HG02642 (cell line): ENCODE data around the gene ANKRD31.
"Not testable (repeated sequence)": the region's sequence is repeated elsewhere in the genome, so short reads cannot be mapped to it uniquely, and the experiment has no call there.

Experiments used
- ATAC-seq: cut with Tn5 transposase; IDR thresholded peaks from one replicate; pipeline ENCODE4 v1.9.1; 2021; ENCODE audit warnings: mild to moderate bottlenecking; ENCODE audit not compliant: unreplicated experiment, poor library complexity

The ANKRD31 gene, protein sequence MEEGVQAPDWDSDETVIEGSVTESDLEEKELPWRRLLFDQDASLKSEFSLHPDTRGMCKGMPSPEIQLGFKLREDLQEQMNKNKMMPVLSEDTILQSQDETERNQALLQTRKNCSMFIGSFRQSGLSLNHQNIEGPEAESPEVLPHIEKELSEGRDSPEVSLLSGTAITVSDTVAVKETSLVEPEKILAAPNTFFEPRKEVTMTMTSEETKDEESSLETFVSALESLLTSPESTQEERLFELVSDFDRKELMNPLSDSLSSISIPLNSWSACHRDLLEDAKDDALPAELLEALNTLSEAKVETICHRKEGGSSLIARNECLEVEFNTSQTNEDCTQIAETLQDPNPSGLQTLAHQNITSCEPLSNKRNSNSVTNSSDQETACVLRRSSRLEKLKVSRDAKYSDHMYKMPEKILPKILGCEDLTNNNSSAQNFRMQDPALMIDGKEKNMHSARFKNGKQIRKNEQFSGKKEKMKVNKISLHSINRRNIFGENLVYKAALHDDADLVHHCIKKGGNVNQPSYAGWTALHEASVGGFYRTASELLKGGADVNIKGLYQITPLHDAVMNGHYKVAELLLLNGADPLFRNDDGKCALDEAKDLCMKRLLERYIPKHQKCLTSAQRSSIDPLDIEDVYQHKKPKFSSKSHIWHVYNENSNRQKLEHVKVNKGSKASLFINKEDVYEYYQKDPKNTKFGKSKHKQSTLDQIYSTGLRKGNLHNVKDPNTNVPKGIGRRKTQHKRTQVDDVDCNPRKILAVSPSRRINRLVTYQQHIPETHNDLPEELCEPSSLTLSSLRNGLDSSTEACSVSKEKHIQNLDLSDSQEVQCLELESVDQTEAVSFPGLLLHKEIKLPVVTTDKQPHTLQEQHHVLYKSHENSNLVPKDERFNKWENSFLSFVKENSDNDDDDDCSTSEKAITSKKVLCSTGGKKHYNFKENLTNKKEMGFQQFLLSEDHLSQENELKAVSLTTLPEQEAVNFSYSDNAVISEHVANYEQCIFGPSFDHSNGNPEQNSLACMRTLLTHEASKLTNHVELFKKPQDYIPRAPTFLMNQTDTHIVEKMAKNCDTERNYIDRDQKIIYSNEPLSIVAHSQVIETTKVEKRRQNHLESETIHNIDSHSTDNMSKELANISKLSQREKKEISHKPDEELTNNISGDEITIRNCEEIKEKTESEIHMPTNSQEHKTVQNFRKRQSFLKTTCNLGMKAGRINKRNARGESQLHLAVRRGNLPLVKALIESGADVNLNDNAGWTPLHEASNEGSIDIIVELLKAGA (N-terminal part only)

DNA sequence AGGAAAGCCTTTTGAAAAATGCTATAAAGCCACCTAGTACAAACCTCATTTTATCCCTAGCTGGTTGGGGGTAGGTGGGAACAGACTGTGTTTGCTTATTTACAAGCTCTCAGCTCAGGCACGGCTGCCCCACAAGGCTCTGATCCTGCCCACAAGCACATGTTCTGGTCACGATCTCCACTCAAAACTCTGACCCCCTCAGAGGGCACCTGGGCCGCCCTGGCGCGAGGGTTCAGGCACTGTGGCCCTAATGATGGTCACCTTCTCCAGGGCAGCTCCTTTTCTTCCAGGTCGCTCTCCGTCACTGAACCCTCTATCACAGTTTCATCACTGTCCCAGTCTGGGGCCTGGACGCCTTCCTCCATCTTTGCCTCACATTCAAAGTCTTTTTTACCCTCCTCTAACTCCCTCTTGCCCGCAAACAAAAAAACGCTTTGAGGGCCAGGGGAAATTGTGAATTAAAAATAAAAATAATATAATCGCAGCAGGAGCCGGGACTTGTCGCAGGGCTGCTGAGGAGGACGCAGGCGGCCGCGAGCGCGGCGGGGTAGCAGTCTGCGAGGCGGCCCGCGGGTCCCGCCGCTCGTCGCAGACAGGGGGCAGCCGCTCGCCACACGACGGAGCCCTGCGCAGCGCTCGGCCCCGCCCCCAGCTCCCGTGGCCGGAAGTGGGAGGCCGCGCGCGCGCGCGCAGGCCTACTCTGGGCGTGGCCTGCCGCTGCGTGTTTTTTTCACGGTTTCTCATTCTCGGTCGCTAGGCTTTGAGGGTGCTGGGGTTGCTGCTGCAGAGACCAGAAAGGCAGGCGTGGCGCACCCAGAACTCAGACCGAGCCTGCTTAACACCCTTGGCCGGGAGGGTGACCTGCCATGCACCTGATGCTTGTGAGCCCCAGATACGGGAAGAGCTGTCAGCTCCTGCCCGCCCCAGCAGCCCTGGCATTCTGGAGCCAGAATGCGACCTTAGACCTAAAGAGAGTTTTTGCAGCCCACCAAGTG lies at the start of gene ANKRD31:
ANKRD31 (minus strand) TSS at position 557 of the 995 bp plus-strand sequence; CDS start at position 365, 192 bp downstream.
- ATAC-seq = peak; percentile 99

DNA sequence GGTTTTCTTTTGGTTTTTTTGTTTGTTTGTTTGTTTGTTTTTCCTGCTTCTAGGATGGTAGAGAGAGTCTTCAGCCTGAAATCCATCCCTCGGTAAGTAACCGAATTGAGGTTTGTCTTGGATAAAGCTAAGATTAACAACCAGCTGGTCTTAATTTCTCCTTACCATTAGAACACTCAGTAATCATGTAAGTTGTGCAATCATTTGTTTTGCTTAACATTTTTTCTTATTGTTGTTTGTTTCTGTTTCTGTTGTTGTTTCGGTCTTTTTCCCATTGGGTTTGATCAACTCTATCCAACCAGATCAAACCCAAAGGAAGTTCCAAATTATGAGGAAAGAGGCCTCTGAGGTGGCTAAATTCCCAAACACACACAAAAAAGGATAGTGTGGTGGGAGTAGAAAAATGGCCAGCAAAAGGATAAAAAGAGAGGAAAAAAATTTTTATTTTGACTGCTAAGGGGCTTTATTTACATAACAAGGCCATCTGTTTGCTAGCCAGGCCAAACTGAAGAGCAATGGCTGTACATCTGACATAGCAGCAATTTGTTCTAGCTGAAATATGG lies 49.6 kb upstream of the ANKRD31 start:
- ATAC-seq = no peak

DNA sequence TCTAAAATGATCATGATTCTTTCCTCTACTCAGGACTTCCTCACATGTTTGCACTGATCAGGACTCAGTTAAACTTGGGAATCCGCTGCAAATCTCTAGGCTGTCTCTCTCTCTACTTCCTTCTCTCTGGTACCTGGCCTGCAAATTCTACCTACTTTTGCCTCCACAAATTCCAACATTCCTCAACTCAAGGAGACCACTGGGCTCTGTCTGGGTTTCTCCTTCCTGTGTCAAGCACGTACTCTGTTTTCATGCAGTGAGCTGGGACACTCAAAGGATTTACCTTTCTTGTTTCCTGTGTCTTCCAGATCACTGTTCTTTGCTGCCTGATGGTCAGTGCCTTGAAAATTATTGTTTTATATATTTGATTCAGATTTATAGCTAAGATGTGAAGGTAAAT lies 45.9 kb upstream of the ANKRD31 start:
- ATAC-seq = no peak

DNA sequence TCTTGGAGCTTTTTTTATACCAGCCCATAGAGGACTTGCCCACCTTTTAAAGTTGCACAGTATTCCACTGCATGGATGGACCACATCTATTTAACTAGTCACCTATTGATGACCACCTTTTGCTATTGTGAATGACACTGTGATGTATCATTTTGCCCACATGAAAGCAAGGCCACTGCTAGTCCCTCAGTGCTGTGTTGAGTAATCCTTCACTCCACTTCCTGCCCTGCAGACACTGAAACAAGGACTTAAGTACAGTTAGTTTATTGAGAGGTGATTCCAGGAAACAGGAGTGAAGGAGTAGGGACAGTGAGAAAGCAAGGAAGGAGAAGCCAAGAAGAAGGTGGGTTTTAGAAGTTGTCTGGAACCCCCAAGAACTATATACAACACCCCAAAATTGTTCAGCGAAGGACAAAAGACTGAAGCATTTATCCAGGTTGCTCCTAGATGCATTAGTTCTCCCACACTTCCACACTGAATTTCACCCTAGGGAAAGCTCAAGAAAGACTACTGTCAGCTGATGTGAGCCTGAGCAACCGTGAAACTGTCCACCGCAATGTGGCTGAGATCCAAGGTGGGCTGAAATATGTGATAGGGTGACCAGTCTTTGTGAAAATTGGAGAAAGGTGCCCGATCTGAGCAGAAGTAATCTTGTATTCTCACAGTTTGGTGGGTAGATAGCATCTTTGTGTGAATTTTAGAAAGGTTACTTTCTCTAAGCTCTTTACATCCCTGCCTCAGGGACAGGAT lies 45.2 kb upstream of the ANKRD31 start:
- no peak for ATAC-seq

DNA sequence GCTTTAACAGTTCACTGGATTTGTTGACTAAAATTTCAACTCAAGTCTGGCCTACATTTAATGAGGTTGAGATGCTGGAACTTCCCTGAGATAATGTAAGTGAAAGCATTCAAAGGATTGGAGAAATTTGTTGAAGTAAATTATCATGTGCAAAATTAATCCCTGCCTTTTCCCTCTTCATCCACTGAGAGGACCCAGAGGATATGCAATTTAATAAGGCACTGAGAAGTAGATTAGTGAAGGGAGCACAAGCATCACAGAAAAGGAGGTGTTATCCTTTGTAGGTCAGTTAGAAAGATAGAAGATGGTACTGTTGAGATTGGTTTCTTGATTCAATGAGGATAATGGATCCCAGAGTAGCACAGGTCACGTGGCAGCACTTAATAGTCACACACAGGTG lies 42.6 kb upstream of the ANKRD31 start:
- ATAC-seq = no peak

DNA sequence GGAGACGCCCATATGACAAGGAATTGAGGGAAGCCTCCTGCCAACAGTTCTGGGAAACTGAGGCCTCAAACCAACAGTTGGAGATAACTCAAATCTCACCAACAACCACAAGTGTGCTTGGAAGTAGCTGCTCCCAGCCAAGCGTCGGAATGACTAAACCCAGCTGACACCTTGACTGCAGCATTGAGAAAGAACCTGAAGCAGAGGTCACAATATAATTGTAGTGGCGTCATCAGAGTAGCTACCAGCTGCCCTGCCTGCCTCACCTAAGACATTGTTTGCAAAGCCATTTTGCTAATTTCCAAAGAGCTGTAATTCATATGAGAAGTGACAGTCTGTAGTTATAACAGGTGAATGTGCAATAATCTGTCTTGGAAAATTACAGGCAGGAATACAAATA lies 40.8 kb upstream of the ANKRD31 start:
- ATAC-seq = no peak

DNA sequence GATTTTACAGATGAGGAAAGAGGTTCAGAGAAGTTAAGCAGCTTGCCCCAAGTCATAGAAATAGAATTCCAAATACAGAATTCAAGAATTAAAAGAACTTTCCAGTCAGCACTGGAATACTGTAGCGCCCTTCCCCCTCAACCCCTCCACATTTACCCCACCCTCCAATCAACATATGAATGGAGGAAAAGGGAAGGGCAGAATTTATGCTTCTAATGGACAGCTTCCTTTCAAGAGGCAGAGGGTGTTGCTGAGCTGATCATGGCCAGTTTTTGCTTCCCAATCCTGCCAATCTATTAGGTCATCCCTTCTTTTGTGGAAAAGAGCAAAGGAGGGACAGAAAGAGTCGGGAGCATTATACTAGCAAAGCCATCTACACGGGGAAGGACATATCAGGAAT lies 39.1 kb upstream of the ANKRD31 start:
- no peak for ATAC-seq

DNA sequence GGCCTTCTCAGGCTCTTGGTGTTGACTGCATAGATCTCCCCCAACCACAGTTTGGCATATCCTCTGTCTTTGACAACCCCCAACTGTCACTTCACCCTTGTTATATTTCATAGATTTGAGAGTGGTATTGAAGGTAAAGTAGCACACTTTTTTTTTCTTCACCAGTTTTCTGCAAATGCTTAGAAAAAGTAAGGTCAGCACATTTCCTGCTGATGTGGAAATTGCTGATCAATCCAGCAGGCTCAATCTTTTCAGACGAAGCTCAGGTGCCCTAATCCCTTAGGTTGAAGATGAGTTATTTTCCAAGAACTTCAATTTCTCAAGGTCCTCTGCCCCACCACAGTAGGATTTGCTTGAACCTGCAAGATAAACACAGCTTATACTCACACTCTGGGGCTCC lies 38.5 kb upstream of the ANKRD31 start:
- no peak for ATAC-seq

DNA sequence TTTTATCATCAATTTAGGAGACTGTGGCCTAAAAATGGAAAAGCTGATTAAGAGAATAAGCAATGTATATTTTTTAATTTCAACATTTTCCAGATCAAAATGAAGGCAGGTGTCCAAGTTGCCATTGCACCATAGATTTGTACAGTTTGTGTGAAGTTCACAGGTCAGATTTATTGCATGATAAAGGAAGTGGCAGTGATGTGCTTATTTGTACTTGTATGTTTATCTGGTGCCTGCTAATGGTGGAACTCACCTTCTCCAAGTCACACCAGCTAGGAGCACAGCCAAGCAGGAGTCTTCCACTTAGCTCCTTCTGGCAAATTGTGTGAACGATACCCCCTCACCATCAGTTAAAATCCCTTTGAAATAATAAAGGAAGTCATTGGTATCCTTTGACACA lies 37.8 kb upstream of the ANKRD31 start:
- no peak for ATAC-seq

DNA sequence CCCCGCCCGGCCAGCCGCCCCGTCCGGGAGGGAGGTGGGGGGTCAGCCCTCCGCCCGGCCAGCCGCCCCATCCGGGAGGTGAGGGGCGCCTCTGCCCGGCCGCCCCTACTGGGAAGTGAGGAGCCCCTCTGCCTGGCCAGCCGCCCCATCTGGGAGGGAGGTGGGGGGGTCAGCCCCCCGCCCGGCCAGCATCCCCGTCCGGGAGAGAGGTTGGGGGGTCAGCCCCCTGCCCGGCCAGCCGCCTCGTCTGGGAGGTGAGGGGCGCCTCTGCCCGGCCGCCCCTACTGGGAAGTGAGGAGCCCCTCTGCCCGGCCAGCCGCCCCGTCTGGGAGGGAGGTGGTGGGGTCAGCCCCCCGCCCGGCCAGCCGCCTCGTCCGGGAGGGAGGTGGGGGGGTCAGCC lies 33.9 kb upstream of the ANKRD31 start:
- ATAC-seq = not testable (repeated sequence)

DNA sequence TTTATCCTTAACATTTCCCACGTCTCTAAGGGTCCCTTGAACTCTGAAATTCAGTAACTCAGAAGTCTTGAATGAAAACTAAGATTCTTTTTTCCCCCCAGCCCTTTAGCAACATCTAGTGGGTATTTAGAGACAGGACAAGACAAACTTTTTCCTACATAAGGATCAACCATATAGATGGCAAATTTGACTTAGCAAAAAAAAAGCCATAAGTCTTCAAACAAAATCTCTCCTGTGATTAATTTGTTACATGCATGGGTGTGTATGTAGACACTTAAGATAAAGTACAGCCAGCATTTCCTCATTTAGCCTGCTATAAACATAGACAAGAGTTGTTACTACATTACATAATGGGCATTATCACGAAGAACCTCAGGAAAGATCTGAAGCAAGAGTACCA lies 29.1 kb upstream of the ANKRD31 start:
- no peak for ATAC-seq

DNA sequence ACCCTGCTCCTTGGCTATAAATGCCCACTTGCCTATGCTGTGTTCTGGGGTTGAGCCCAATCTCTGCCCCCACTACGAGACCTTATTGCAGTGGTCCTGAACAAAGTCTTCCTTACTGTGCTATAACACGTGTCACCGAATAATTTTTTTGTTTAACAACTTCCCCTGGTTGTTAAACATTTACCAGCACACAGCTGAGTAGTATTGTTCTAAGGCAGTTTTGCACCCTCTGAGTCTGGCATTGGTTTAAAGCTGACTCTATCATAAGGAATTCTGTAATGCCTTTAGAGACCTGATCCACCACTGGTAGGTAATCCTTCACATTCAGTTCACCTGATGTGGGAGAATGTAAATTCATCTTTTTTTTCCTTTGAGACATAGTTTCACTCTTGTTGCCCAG lies 25.6 kb upstream of the ANKRD31 start:
- no peak for ATAC-seq

DNA sequence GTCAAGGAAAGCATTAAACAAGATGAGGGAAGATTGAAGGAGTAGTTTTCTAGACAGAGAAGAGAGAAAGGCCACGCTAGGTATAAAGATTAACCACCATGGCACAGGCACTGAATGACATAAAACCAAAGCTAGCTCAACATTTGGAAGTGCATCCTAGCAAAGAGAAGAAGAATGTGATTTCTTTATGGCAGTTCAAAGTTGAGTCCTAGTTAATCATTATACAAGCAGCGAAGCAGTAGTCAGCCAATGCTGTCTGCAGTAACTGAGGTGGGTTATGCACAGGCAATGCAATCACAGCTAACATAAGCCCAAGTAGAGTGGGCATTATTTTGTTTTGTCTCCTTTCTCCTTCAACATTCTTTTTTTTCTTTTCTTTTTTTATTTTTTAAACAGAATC lies 24.0 kb upstream of the ANKRD31 start:
- ATAC-seq = no peak

DNA sequence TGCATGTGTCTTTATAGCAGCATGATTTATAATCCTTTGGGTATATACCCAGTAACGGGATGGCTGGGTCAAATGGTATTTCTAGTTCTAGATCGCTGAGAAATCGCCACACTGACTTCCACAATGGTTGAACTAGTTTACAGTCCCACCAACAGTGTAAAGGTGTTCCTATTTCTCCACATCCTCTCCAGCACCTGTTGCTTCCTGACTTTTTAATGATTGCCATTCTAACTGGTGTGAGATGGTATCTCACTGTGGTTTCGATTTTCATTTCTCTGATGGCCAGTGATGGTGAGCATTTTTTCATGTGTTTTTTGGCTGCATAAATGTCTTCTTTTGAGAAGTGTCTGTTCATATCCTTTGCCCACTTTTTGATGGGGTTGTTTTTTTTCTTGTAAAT lies 13.8 kb upstream of the ANKRD31 start:
- ATAC-seq = not testable (repeated sequence)

DNA sequence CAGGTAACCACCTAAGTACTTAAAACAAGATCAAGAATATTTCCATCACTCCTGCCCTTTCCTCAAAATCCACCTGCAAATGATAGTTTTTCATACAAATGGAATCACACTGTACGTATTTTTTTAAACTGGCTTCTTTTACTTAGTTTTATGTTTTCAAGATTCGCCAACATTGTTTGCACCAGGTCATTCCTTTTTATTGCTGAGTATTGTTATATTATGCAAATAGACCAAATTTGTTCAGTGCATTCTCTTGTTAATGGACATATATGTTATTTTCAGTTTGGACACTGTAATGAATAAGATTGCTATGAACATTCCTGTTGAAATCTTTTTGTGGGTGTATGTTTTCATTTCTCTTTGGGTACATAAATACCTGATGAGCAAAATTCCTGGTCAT lies 8.3 kb upstream of the ANKRD31 start:
- ATAC-seq = no peak

DNA sequence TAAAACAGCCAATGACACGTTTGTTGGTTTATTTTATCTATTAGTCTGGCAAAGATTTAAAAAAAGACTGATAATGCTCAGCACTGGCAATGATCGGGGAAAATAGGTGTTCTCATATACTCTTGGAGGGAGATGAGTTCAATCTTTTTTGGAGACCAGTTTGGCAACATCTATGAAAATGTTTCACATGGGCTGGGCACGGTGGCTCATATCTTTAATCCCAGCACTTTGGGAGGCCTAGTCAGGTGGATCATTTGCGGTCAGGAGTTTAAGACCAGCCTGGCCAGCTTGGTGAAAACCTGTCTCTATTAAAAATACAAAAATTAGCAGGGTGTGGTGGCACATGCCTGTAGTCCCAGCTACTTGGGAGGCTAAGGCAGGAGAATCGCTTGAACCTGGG lies 6.8 kb upstream of the ANKRD31 start:
- ATAC-seq = no peak

DNA sequence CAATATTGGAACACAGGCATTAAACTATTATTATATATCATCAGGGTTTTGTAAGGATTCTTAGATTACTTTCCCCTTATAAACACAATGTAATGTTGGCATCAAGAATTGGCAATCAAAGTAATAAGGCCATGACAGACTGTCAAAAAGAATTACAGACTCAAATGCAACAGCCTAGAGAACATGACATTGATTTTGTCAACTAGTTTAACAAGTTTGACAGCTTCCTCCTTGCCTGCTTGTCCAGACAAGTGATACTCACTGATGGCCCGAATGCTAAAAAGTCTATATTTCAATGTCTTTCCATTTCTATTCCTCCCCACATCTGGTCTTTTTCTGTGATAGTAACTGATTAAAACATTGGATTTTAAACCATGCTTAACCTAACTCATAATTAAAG lies 6.4 kb upstream of the ANKRD31 start:
- no peak for ATAC-seq

DNA sequence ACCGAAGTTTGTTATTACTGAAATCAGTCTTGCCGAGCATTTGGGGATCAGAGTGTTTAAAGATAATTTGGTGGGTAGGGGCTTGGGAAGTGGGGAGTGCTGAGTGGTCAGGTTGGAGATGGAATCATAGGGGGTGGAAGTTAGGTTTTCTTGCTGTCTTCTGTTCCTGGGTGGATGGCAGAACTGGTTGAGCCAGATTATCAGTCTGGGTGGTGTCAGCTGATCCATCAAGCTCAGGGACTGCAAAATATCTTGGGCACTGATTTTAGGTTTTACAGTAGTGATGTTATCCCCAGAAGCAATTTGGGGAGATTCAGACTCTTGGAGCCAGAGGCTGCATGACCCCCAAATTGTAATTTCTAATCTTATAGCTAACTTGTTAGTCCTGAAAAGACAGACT lies 5.4 kb upstream of the ANKRD31 start:
- no peak for ATAC-seq

DNA sequence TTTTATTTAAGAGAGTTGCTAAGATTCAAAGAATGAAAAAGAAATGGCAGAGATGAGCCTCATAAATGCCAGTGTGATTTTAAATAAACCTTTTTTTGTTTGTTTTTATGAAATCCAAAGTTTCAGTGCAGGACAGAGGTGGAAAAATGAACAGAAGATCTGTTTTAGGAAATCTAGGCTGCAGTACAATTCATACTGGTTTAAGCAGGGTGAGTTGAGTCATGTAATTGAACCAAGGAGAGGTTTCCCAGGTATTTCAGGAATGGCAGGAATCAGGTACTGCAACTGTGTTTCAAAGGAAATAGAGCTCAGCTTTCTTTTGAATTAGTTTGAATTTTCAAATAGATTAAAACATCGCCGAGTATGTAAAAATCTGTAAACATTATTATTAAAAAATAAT lies 3.0 kb upstream of the ANKRD31 start:
- ATAC-seq = no peak
